WI38 (cell line): Measurements from ENCODE around the gene TSPAN8.
"Not testable (repeated sequence)": the region's sequence is repeated elsewhere in the genome, so short reads cannot be mapped to it uniquely, and the experiment has no call there.

ENCODE experiments used
- H3K4me3 ChIP-seq: 2 replicates; pipeline ENCODE4 v1.5.1; 2011; ENCODE audit warnings: low read depth, mild to moderate bottlenecking, control low read depth, low read length
- TF ChIP-seq, protein P1 (sequence below): IDR thresholded peaks from 2 replicates; pipeline ENCODE4 v1.5.1; 2012; ENCODE audit warnings: low read depth, mild to moderate bottlenecking, control low read depth, low read length

TSPAN8 gene

GRCh38 chr12:71174825-71175224 is 17.0 kb upstream of the TSPAN8 start:
- TF ChIP-seq, protein P1, sequence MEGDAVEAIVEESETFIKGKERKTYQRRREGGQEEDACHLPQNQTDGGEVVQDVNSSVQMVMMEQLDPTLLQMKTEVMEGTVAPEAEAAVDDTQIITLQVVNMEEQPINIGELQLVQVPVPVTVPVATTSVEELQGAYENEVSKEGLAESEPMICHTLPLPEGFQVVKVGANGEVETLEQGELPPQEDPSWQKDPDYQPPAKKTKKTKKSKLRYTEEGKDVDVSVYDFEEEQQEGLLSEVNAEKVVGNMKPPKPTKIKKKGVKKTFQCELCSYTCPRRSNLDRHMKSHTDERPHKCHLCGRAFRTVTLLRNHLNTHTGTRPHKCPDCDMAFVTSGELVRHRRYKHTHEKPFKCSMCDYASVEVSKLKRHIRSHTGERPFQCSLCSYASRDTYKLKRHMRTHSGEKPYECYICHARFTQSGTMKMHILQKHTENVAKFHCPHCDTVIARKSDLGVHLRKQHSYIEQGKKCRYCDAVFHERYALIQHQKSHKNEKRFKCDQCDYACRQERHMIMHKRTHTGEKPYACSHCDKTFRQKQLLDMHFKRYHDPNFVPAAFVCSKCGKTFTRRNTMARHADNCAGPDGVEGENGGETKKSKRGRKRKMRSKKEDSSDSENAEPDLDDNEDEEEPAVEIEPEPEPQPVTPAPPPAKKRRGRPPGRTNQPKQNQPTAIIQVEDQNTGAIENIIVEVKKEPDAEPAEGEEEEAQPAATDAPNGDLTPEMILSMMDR = no peak

GRCh38 chr12:71174146-71174545 is 16.3 kb upstream of the TSPAN8 start:
- H3K4me3 ChIP-seq = no peak overlapping the region
- TF ChIP-seq, protein P1 = no peak

More at GRCh38 chr12:71174825-71175224, 17.0 kb upstream of the TSPAN8 start:
- no peak overlapping the region for H3K4me3 ChIP-seq

DNA sequence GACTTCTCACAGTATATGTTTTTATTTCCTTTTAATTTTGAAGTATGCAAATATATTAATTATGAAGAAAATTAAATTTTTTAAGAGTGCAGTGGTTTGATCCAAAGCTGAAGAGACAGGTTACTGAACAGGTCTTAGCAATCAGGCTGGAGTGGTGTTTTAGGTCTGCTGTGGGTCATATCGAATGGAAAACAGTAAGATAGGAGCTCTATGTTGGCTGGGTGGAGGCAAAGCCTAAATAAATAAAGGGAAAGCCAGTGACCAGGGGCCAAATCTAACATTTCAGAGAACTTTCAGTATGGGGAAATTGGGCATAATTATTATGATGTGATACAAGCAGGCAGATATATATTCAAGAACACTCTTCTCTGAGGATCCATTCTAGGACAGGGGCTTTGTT is 12.7 kb upstream of the TSPAN8 start:
- no peak overlapping the region for H3K4me3 ChIP-seq
- TF ChIP-seq, protein P1 = no peak

GRCh38 chr12:71169286-71169685 is 11.5 kb upstream of the TSPAN8 start:
- TF ChIP-seq, protein P1 = no peak
- H3K4me3 ChIP-seq = no peak overlapping the region

- H3K4me3 ChIP-seq = no peak overlapping the region
- TF ChIP-seq, protein P1 = no peak
Measured at GRCh38 chr12:71166862-71167496, 9.2 kb upstream of the TSPAN8 start.

GRCh38 chr12:71166280-71166679 is 8.5 kb upstream of the TSPAN8 start:
- no peak overlapping the region for H3K4me3 ChIP-seq
- TF ChIP-seq, protein P1 = no peak

DNA sequence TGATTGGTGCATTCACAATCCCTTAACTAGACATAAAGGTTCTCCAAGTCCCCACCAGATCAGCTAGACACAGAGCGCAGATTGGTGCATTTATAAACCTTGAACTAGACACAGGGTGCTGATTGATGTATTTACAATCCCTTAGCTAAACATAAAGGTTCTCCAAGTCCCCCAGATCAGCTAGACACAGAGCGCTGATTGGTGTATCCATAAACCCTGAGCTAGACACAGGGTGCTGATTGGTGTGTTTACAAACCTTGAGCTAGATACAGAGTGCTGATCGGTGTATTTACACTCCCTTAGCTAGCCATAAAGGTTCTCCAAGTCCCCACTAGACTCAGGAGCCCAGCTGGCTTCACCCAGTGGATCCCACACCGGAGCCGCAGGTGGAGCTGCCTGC is 8.0 kb upstream of the TSPAN8 start:
- not testable (repeated sequence) for H3K4me3 ChIP-seq
